NCI-H345 treated with DMSO at 0.1 percent for 48 hours (cell line): ENCODE measurements around the gene KLF14.
"Not testable (repeated sequence)": the region's sequence is repeated elsewhere in the genome, so short reads cannot be mapped to it uniquely, and the experiment has no call there.

Experiments used
- DNase-seq: peaks from one replicate; lab custom pipeline; 2025; ENCODE audit not compliant: unreplicated experiment; lab: John Stamatoyannopoulos, UW

Gene KLF14

GRCh38 chr7:130721486-130722277, 12.3 kb downstream of the KLF14 start:
- no peak for DNase-seq

GRCh38 chr7:130719541-130719940, 14.5 kb downstream of the KLF14 start:
- DNase-seq: no peak

GRCh38 chr7:130712416-130712815, 21.6 kb downstream of the KLF14 start:
- no peak for DNase-seq

GRCh38 chr7:130708766-130709165, 25.2 kb downstream of the KLF14 start:
- DNase-seq: no peak

GRCh38 chr7:130708001-130708400, 26.0 kb downstream of the KLF14 start:
- no peak for DNase-seq

GRCh38 chr7:130703851-130704250, 30.2 kb downstream of the KLF14 start:
- DNase-seq: no peak

GRCh38 chr7:130701650-130702049, 32.4 kb downstream of the KLF14 start:
- DNase-seq: no peak

- no peak for DNase-seq
Observed at GRCh38 chr7:130700760-130701159, 33.2 kb downstream of the KLF14 start.

- DNase-seq: no peak
Observed at GRCh38 chr7:130699686-130700085, 34.3 kb downstream of the KLF14 start.

- DNase-seq: no peak
Observed at GRCh38 chr7:130697820-130698219, 36.2 kb downstream of the KLF14 start.

- no peak for DNase-seq
Observed at GRCh38 chr7:130695840-130696239, 38.2 kb downstream of the KLF14 start.

GRCh38 chr7:130692396-130692795, 41.6 kb downstream of the KLF14 start:
- not testable (repeated sequence) for DNase-seq

- DNase-seq: no peak
Observed at GRCh38 chr7:130689683-130690082, 44.3 kb downstream of the KLF14 start.

- DNase-seq: no peak
Observed at GRCh38 chr7:130683026-130683425, 51.0 kb downstream of the KLF14 start.
